Activated CD8-positive, alpha-beta memory T cell treated with anti-CD3 and anti-CD28 coated beads, Interleukin-2, amount 50 U/mL, for 24 hours (primary cell): ENCODE measurements around the gene PELI2.

ENCODE experiments used
- DNase-seq: peaks from one replicate; pipeline ENCODE4 v3.0.0-alpha.2; 2020; ENCODE audit errors: extremely low read depth

PELI2 gene

GRCh38 chr14:56299306-56299984, 181.2 kb downstream of the PELI2 start:
- no peak for DNase-seq

DNA sequence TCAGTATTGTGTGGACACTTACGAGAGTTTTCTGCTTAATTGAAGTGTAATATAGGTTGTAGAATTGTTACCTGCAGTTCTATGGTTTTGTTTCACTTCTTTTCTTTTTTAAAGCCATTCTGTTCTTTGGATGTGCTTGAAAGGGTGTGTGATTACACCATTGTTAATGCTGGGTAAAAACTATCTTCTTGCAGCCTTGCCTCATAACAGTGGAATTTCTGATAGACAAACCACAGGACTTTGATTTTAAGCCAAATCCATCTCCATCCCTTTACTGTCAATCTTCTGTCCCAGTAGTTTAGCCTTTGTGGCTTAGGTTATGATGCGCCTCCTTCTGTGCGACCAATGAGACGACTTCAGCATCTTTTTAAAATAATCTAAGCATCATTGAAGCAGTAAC, 182.3 kb downstream of the PELI2 start:
- DNase-seq = no peak

DNA sequence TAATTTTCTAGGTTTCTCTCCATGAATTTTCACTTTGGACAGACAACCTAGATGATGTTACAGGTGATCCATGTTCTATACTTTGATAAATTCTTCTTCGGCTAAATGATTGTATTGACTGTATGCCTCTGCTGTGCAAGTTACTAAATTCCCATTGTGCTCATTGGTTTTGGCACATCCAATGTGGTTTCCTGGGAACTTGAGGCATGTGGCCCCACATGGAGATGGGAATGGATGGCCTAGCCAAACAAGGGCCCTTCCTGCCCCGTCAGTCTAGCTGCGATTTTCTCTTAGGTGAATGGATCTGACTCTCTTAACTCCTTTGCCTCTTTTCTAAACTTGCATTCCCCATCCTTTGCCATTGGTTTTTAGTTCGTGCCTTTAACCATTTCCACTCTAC, 186.2 kb downstream of the PELI2 start:
- DNase-seq = no peak

- no peak for DNase-seq
Observed at GRCh38 chr14:56309198-56309597, 191.0 kb downstream of the PELI2 start.

DNA sequence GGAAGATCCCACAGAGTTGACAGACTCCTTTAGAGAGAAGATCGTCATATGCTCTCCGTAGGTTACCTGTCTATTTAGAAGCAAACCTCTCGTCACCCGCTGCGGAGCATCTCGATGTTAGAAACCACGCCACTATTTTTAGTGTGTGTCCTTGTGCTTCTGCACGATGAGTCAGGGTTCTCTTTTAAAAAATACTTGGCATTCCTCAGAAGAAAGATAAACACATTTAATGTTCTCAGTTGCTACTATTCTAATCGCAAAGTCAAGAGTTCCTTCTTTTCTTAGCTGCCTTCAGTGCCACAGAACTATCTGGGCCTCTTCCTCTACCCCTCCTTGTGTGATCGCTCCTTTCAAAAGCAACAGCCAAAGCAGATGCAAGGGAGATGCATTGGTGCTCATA, 192.4 kb downstream of the PELI2 start:
- DNase-seq = no peak

DNA sequence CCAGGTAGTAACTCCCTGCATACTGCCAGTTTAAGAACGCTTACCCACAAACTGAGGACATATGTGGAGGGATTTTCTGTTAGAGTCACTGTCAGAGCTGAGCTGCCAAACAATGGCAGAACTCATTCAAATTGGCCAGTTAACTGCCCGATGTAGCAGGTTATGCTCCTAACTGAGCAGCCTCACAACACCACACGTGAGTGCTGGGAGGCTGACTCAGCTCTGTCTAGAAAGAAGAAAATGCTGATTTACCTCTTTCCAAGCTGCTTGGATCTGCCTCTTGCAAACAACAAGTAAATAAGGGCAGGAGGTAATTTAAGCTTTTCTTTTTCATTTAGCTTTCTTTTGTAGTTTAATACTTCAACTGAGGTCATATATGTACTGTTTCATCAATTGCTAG, 195.6 kb downstream of the PELI2 start:
- no peak for DNase-seq

DNA sequence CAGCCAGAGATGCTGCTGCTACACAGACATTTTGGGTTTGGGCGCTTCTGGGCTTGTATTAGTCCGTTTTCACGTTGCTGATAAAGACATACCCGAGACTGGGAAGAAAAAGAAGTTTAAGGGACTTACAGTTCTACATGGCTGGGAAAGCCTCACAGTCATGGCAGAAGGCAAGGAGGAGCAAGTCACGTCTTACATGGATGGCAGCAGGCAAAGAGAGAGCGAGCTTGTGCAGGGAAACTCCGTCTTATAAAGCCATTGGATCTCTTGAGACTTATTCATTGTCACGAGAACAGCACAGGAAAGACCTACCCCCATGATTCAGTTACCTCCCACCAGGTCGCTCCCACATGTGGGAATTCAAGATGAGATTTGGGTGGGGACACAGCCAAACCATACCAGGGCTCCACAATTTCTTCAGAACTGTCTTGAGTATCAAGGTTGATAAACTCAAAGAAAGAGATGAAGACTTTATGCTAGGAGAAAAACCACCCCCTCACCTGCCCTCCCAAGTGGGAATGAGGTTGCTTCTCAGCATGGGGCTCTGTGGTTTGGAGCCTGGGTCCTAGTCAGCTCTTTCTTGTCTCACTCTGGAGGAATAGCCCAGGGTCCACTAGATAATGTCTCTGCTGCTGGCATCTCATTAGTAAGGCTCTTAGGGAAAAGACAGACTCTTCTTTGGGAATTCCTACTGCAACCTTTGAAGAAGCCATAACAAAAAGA, 200.3 kb downstream of the PELI2 start:
- DNase-seq = no peak

DNA sequence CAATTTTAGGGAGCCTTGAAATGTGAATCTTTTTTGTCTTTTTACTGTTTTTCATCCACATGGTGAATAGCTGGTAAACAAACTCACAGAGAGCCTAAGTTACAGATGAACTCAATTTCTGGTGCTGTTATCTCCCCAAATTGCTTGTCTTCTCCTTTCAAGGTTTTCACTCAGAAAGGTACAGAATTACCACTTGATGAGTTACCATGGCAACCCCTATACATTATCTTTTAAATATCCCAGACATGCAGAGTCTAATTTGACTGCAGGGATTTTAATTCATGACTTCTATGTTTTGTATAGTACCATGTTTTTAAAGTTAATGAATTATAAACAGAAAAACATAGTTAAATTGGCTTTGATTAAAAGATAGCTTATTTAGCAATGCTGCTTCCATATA, 203.7 kb downstream of the PELI2 start:
- DNase-seq = no peak

DNA sequence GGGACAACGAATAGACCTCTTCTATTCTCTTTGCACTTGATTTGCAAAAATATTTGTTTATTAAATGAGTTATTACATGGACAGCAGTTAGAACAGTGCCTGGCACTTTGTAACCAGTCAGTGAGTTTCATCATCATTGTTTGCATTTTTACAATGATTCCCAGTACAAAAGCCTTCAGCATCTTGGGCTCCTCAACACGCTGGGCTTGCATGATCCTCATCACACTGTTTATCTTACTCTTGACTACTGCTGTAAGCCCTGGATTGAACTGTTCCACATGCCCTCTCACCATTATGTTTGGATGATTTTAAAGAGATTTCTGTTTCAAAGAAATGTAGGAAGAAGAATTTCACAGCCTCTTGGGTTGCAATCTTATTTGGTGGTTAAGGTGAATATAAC, 204.3 kb downstream of the PELI2 start:
- no peak for DNase-seq

- DNase-seq = no peak
Observed at GRCh38 chr14:56324454-56324853, 206.2 kb downstream of the PELI2 start.

DNA sequence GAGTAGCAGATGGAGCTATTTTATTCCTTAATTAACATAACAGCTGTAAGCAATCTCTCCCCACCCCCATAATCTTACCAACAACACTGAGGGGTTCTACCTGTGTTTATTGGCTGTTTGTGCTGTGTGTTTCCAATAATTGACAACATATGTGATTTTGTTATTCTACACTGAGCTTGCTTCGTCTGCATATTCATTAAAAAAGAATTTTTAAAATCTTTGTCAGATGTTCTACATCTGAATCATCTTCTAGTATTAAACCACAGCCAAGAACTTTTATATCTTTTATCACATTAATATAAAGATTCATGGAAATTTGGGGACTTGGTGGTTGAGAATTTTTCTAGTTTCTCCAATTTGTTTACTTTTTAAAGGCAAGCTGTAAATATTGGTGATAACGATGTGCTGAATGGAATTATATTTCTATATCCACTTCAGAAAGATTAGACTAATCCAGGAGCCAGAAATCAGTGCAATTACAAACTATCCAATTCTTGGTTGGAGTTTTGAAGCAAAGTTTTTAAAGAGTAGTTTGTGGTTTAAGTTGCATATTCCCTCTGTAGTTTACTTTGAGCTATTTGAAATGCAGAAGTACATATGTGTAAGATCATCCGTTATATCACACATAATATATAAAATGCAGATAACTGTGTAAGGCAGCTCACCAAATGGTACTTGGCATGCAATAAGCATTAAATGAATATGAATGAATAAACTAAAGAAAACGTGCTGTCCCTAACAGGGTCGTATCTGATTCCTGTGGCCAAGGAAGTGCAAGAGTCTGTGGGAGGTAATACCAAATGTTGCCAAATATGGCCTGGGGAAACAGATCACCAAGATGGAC, 206.9 kb downstream of the PELI2 start:
- no peak for DNase-seq

- no peak for DNase-seq
Observed at GRCh38 chr14:56328021-56328420, 209.8 kb downstream of the PELI2 start.

DNA sequence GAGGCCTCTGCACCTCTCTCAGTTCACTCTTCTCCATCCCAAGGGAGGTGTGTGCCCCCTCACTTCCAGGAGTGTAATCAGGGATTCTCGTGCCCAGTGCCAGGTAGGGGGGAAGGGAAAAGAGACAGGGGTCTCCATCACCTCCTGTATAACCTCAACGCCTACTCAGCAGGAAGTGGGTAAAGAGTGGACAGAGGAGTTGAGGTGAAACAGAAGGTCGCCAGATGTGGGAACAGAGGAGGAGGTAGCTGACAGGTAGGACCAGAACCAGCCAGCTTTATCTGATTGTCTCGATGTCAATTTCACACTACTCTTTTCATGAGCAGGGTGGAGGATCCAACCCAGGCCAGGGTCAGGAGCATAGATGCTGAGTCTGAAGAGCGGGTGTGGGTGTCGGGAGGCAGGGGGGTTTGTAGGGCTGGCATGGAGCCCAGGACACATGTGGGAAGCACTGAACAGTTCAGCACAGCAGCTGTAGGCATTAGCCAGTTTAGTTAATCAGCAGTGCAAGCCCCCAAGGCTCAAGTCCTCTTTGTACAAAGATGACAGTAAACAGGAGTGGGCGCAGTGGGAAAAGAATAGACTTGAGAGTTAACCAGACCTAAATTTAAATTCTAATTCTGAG, 213.5 kb downstream of the PELI2 start:
- DNase-seq = no peak

DNA sequence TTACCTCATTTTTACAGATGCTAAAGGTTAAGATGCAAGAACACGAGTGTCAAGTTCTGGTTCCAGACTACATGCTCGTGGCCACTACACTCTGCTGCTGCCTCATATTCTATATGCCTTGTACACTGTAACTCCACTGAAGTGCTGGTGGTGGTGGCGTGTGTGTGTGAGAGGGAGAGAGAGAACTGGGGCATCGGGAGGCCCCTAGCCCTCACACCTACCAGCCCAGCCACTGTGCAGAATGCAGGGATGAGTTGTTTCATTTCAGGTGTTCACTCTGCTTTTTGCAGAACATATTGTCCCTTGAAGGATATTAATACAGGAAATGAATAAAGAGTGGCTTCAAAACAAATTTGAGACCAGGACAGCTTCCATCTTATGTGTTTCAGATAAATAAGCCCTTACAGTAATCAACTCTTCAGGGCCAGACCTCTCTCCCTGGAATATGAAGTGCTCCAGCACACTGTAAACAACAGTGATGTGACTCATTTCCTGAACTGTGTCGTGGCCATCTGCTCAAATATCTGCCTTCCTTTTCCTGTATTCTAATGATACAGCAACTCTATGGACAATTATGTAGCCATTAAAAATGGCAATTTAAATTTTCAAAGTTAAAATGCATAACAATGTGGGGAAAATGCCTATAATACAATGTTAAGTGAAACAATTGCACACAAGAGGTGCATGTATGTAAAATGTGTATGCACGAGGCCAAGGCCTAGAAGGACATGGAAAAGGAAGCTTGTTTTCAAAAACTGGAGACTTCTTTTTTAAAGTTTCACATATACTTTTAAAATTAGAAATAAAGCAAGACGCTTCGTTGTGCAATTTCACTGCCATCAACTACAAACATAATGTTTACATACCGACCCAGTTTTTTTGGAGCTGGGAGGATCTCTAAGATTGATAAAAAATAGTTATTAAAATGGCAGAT, 215.4 kb downstream of the PELI2 start:
- DNase-seq = no peak

GRCh38 chr14:56334458-56334857, 216.2 kb downstream of the PELI2 start:
- no peak for DNase-seq

GRCh38 chr14:56338674-56339073, 220.5 kb downstream of the PELI2 start:
- DNase-seq = no peak

DNA sequence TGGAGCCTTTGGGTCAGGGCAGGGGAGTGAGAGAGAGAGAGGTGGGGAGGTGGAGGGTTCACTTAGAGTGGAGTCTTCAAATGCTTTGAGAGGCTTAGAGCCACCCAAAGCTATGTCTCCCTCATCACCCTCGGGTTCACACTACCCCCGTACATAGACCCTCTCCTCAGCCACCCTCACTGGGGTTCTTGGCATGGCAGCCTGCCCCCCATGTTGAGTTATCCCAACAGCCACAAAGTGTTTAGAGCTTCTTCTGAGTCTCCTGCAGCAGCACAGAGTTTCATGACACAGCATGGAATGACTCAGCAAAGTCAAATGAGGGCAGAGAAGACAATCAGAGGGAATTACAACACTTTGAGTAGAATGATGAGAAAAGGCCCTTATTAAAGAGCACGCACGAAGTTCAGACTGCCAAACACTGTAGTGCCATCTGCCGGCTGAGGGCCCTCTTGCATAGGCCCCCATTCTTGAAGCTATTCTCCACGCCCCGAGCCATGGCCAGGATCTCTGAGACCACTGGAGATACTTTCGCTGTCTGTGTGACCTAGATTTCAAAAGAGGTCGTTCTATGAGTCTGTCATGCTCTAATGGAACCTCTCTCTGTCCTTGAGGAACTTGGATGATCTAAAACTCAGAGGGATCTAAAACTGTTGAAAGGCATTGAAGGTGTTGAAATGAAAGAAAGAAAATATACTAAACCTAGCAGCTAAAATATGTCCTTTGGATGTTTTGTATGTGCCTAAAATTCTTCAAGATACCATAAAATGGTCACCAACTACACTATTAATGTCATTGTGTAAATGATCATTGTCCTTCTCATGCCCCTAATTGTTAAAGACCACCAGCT, 221.9 kb downstream of the PELI2 start:
- DNase-seq = peak; percentile 4

DNA sequence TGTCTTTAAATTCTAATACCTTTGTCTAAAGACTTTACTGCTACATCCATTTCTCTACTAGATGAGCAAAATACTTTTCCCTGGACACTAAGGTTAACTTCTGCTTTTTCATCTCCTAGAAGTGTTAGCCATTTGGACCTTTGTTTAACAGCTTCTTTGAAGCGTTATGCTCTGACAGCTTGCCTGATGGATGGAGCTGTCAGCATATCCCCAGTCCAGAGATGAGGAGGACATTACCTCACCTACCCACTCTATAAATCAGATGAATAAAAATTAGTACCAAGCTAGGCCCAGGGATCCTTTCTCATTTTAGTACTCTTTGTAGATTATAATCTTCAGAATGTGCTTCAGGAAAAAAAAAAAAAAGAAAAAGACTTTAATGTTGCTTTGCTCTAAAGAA, 222.7 kb downstream of the PELI2 start:
- DNase-seq = no peak

- no peak for DNase-seq
Observed at GRCh38 chr14:56341766-56342493, 223.7 kb downstream of the PELI2 start.
